H1 (cell line): ENCODE results near the gene DPYD. TPM values are rescaled to one million over a fixed set of nuclear protein-coding genes. Genes with fewer than 3 reads are reported as not detected.

Experiments
- ATF2 ChIP-seq: IDR thresholded peaks from 2 replicates; pipeline ENCODE4 v1.6.1; 2012; ENCODE audit warnings: low read length, inconsistent platforms
- CTBP2 ChIP-seq: IDR thresholded peaks from 2 replicates; pipeline ENCODE4 v1.7.0; 2011; ENCODE audit warnings: borderline replicate concordance, mild to moderate bottlenecking, moderate library complexity, mixed read lengths, low read length; ENCODE audit not compliant: insufficient read depth, insufficient read length
- CTCF ChIP-seq, 3 experiments: IDR thresholded peaks; 1 replicate in 2 of 3; 2 replicates in 1 of 3; pipeline versions ENCODE4 v1.5.1 to v1.6.1; 2011; ENCODE audit warnings: low read length in 3 of 3, mild to moderate bottlenecking in 3 of 3, inconsistent platforms in 2 of 3, low read depth in 1 of 3, moderate library complexity in 1 of 3; ENCODE audit not compliant: insufficient read depth in 1 of 3; ENCODE audit errors: control extremely low read depth in 1 of 3
- KDM1A ChIP-seq: fragments of 200-600, 300-600 bp; sonication (generic); IDR thresholded peaks from 2 replicates; pipeline ENCODE4 v1.7.1; 2016; ENCODE audit warnings: mild to moderate bottlenecking, low read length, borderline replicate concordance
- MAFK ChIP-seq: IDR thresholded peaks from 2 replicates; pipeline ENCODE4 v1.6.1; 2012; ENCODE audit warnings: low read depth, mild to moderate bottlenecking, improper control_type of control experiment, low read length
- POLR2A ChIP-seq, 2 experiments: IDR thresholded peaks; 1 replicate in 1 of 2; 2 replicates in 1 of 2; pipeline ENCODE4 v1.6.1; 2011; ENCODE audit warnings: low read depth in 2 of 2, low read length in 2 of 2, mild to moderate bottlenecking in 2 of 2; ENCODE audit errors: control extremely low read depth in 1 of 2
- polyA plus RNA-seq, 7 experiments: library from polyadenylated mRNA; depleted of rRNA in 3 of 7; stranded (reverse) in 5 of 7; unstranded in 2 of 7; fragments of >200 nt in 5 of 7; fragments of 200-250 nt in 2 of 7; gene quantifications; 1 replicate in 5 of 7; 2 replicates in 1 of 7; 4 replicates in 1 of 7; pipeline versions ENCODE4 v1.2.1 to v1.2.3, GENCODE V29; 2011 to 2013; ENCODE audit warnings: missing spikeins in 2 of 7, mixed read lengths in 2 of 7
- total RNA-seq: library from RNA; stranded (reverse); fragmentation: NEBNext Ultra II Directional; extraction: Animal tissue kit (Norgen Biotek cat#: 25700); gene quantifications from 2 replicates; pipeline ENCODE4 v1.2.1, GENCODE V29; 2021
- TF ChIP-seq, protein P1 (sequence below): fragments of 300-600 bp; sonication (generic); IDR thresholded peaks from 2 replicates; pipeline ENCODE4 v1.7.1; 2012; ENCODE audit warnings: low read length, moderate library complexity, mild to moderate bottlenecking, inconsistent platforms; ENCODE audit not compliant: insufficient replicate concordance

The DPYD gene
- total and polyA plus RNA-seq, 2 of the 8 experiments (the other 6 are each of a cell fraction or from before 2014, with no cell fraction given) = 0.29 to 0.73 TPM

DNA sequence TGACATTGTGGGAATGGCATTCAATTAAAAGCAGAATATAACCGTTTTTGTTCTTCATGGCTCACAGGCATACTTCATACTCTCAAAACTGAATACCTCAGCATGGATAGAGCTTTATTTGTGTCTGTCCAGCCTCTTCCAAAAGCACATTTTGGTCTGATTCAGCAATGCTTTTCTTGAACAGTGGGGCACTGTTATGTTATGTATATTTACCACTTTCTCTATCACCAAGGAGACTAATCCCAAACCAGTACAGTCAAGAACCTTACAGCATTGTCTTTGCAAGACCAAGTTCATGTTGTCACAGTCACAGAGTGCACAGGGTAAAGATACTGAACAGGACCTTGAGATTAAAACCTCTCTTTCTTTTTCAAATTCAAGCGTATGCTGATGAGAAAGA, 616.5 kb downstream of the DPYD start (continued):
- TF ChIP-seq, protein P1, sequence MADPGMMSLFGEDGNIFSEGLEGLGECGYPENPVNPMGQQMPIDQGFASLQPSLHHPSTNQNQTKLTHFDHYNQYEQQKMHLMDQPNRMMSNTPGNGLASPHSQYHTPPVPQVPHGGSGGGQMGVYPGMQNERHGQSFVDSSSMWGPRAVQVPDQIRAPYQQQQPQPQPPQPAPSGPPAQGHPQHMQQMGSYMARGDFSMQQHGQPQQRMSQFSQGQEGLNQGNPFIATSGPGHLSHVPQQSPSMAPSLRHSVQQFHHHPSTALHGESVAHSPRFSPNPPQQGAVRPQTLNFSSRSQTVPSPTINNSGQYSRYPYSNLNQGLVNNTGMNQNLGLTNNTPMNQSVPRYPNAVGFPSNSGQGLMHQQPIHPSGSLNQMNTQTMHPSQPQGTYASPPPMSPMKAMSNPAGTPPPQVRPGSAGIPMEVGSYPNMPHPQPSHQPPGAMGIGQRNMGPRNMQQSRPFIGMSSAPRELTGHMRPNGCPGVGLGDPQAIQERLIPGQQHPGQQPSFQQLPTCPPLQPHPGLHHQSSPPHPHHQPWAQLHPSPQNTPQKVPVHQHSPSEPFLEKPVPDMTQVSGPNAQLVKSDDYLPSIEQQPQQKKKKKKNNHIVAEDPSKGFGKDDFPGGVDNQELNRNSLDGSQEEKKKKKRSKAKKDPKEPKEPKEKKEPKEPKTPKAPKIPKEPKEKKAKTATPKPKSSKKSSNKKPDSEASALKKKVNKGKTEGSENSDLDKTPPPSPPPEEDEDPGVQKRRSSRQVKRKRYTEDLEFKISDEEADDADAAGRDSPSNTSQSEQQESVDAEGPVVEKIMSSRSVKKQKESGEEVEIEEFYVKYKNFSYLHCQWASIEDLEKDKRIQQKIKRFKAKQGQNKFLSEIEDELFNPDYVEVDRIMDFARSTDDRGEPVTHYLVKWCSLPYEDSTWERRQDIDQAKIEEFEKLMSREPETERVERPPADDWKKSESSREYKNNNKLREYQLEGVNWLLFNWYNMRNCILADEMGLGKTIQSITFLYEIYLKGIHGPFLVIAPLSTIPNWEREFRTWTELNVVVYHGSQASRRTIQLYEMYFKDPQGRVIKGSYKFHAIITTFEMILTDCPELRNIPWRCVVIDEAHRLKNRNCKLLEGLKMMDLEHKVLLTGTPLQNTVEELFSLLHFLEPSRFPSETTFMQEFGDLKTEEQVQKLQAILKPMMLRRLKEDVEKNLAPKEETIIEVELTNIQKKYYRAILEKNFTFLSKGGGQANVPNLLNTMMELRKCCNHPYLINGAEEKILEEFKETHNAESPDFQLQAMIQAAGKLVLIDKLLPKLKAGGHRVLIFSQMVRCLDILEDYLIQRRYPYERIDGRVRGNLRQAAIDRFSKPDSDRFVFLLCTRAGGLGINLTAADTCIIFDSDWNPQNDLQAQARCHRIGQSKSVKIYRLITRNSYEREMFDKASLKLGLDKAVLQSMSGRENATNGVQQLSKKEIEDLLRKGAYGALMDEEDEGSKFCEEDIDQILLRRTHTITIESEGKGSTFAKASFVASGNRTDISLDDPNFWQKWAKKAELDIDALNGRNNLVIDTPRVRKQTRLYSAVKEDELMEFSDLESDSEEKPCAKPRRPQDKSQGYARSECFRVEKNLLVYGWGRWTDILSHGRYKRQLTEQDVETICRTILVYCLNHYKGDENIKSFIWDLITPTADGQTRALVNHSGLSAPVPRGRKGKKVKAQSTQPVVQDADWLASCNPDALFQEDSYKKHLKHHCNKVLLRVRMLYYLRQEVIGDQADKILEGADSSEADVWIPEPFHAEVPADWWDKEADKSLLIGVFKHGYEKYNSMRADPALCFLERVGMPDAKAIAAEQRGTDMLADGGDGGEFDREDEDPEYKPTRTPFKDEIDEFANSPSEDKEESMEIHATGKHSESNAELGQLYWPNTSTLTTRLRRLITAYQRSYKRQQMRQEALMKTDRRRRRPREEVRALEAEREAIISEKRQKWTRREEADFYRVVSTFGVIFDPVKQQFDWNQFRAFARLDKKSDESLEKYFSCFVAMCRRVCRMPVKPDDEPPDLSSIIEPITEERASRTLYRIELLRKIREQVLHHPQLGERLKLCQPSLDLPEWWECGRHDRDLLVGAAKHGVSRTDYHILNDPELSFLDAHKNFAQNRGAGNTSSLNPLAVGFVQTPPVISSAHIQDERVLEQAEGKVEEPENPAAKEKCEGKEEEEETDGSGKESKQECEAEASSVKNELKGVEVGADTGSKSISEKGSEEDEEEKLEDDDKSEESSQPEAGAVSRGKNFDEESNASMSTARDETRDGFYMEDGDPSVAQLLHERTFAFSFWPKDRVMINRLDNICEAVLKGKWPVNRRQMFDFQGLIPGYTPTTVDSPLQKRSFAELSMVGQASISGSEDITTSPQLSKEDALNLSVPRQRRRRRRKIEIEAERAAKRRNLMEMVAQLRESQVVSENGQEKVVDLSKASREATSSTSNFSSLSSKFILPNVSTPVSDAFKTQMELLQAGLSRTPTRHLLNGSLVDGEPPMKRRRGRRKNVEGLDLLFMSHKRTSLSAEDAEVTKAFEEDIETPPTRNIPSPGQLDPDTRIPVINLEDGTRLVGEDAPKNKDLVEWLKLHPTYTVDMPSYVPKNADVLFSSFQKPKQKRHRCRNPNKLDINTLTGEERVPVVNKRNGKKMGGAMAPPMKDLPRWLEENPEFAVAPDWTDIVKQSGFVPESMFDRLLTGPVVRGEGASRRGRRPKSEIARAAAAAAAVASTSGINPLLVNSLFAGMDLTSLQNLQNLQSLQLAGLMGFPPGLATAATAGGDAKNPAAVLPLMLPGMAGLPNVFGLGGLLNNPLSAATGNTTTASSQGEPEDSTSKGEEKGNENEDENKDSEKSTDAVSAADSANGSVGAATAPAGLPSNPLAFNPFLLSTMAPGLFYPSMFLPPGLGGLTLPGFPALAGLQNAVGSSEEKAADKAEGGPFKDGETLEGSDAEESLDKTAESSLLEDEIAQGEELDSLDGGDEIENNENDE = no peak
- TF ChIP-seq CTBP2 = no peak
- TF ChIP-seq ATF2 = no peak
- no peak for TF ChIP-seq CTCF (IDR thresholded peaks at IDR 0.05; ENCODE audit: control extremely low read depth in 1 of 3, insufficient read depth in 1 of 3, low read depth in 1 of 3, low read length in 3 of 3)
- TF ChIP-seq KDM1A = no peak
- TF ChIP-seq POLR2A (IDR thresholded peaks at IDR 0.05; ENCODE audit: control extremely low read depth in 1 of 2, low read depth in 2 of 2, low read length in 2 of 2) = no peak
- no peak for TF ChIP-seq MAFK
